IPS-NIHi11 (cell line): ENCODE results near the gene ITGB2.

Source experiments
- DNase-seq: peaks from one replicate; pipeline ENCODE4 v3.0.0; 2012; ENCODE audit warnings: mixed read lengths, low spot score

ITGB2 gene

GRCh38 chr21:44867999-44868700, 52.5 kb downstream of the ITGB2 start:
- no peak for DNase-seq

- no peak for DNase-seq
Measured at GRCh38 chr21:44867464-44867863, 53.2 kb downstream of the ITGB2 start.

- DNase-seq: no peak
Measured at GRCh38 chr21:44866780-44867179, 53.9 kb downstream of the ITGB2 start.

GRCh38 chr21:44865561-44866280, 55.0 kb downstream of the ITGB2 start:
- DNase-seq: no peak

- DNase-seq: no peak
Measured at GRCh38 chr21:44862869-44863685, 57.6 kb downstream of the ITGB2 start.

- DNase-seq: no peak
Measured at GRCh38 chr21:44858791-44859190, 61.9 kb downstream of the ITGB2 start.

- no peak for DNase-seq
Measured at GRCh38 chr21:44858291-44858690, 62.4 kb downstream of the ITGB2 start.

- no peak for DNase-seq
Measured at GRCh38 chr21:44857127-44857892, 63.4 kb downstream of the ITGB2 start.

- DNase-seq: no peak
Measured at GRCh38 chr21:44856131-44856530, 64.6 kb downstream of the ITGB2 start.

- no peak for DNase-seq
Measured at GRCh38 chr21:44855572-44855971, 65.1 kb downstream of the ITGB2 start.

GRCh38 chr21:44854664-44855446, 65.8 kb downstream of the ITGB2 start:
- no peak for DNase-seq

GRCh38 chr21:44854391-44854663, 66.4 kb downstream of the ITGB2 start:
- DNase-seq: no peak

GRCh38 chr21:44853601-44854390, 66.9 kb downstream of the ITGB2 start:
- no peak for DNase-seq

GRCh38 chr21:44850905-44851657, 69.6 kb downstream of the ITGB2 start:
- no peak for DNase-seq

GRCh38 chr21:44850208-44850800, 70.4 kb downstream of the ITGB2 start:
- no peak for DNase-seq

GRCh38 chr21:44849616-44850130, 71.0 kb downstream of the ITGB2 start:
- no peak for DNase-seq

GRCh38 chr21:44848821-44849521, 71.7 kb downstream of the ITGB2 start:
- no peak for DNase-seq

- DNase-seq: no peak
Measured at GRCh38 chr21:44847261-44848056, 73.2 kb downstream of the ITGB2 start.
